ENCODE measurements around the gene INSRR.

Gene INSRR

DNA sequence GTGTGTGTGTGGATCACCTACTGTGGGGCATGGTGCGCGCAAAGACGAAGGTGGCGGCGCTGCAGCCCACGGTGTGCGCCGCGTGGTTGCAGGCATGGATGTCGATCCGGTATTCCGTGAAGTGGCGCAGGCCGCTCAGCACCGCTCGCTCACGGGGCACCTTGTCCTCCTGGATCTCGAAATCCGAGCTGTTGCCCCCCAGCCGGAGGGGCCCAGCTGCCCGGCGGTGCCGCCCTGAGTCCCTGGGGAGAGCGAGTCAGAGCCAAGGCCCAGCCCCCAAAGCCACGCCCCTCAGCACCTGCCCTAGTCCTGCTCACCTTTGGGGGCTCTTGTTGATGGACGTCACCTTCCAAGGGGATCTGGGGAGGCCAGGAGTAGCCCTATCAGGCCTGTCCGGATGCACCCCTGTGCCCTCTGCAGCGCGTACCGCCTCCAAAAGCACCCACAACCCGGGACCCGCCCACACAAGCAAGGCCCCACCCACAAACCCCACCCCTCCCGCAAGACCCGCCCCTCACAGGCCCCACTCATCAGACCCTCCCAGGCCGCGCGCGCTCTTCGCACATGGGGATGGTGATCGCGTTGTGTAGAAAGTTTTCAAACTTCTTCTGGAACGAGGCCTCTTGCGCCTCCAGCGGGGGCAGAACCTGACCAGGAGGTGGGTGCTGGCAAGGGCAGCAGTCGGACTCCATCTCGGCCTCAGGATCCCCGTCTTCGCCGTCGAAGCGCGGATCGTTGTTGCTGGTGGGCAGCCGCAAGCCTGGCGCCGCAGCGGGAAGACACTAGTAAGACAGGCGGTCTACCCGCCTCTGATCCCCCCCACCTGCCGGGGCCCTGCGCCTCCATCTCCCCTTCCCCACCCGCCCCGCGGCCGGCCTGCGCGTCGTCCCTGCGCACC lies 13.6 kb downstream of the INSRR start:
- Histone ChIP-seq H4K20me1 (ENCODE audit: insufficient read depth, low read length) (peaks cover 5% of the 10 kb centered on the region; the same call in 1 of the 2 replicates), H3K9me3 (ENCODE audit: insufficient read depth, low read length, severe bottlenecking) (no peaks in the 10 kb centered on the region), H2AFZ (ENCODE audit: low read depth, low read length) (no peak overlapping the region)

DNA sequence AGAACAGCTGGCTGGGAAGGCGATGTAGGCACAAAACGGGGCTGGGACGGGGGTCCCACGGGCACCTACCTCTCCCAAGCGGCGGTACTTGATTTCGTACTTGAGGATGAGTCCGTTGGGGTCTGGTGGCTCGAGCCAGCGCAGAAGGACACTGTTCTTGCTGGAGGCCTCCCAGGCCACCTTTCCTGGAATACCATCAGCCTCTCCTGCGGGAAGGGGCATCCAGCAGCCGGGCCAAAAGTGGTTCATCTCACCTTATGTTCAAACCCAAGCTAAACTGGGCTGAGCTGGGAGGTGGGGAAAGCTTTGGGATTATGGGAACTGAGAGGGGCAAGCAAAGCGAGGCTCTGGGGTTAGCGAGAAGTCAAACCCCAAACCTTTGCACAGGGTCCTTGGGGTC lies 14.3 kb downstream of the INSRR start:
- Histone ChIP-seq H3K27ac (ENCODE audit: low read length) (no peak overlapping the region), H3K79me2 (ENCODE audit: insufficient read depth, low read length) (no peaks in the 10 kb centered on the region), H2AFZ (ENCODE audit: low read depth, low read length) (no peak overlapping the region), H3K36me3 (ENCODE audit: insufficient read depth, low read length) (no peaks in the 10 kb centered on the region), H3K27me3 (ENCODE audit: insufficient read depth, low read length, poor library complexity) (peaks cover 5% of the 10 kb centered on the region), H4K20me1 (ENCODE audit: insufficient read depth, low read length) (peaks cover 5% of the 10 kb centered on the region; the same call in 1 of the 2 replicates), H3K4me3 (ENCODE audit: low read depth in 1 of 2, low read length in 2 of 2) (no peak overlapping the region), H3K4me1 (ENCODE audit: insufficient read depth, low read length) (no peaks in the 10 kb centered on the region), H3K4me2 (ENCODE audit: insufficient read depth, low read length) (no peak overlapping the region), H3K9ac (ENCODE audit: low read depth, low read length) (no peak overlapping the region), H3K9me3 (ENCODE audit: insufficient read depth, low read length, severe bottlenecking) (no peaks in the 10 kb centered on the region)
- ATAC-seq (ENCODE audit: insufficient read depth, low read depth) (no peak), DNase-seq (no peak)
- no peak for TF ChIP-seq EZH2 (IDR thresholded peaks at IDR 0.05; ENCODE audit: borderline replicate concordance, low read depth, low read length, severe bottlenecking)
- no peak for TF ChIP-seq CTCF (IDR thresholded peaks at IDR 0.05; ENCODE audit: borderline replicate concordance, extremely low read depth, low read length, poor library complexity, severe bottlenecking)

More for the DNA sequence above, 13.6 kb downstream of the INSRR start:
- DNase-seq, result no peak
- ATAC-seq (ENCODE audit: insufficient read depth, low read depth), result no peak
- Histone ChIP-seq H3K27me3 (ENCODE audit: insufficient read depth, low read length, poor library complexity) (peaks cover 5% of the 10 kb centered on the region), H3K4me3 (ENCODE audit: low read depth in 1 of 2, low read length in 2 of 2) (no peak overlapping the region), H3K27ac (ENCODE audit: low read length) (no peak overlapping the region), H3K79me2 (ENCODE audit: insufficient read depth, low read length) (no peaks in the 10 kb centered on the region), H3K4me1 (ENCODE audit: insufficient read depth, low read length) (no peaks in the 10 kb centered on the region), H3K36me3 (ENCODE audit: insufficient read depth, low read length) (no peaks in the 10 kb centered on the region), H3K9ac (ENCODE audit: low read depth, low read length) (no peak overlapping the region), H3K4me2 (ENCODE audit: insufficient read depth, low read length) (no peak overlapping the region)
- TF ChIP-seq CTCF (IDR thresholded peaks at IDR 0.05; ENCODE audit: borderline replicate concordance, extremely low read depth, low read length, poor library complexity, severe bottlenecking) (no peak), EZH2 (IDR thresholded peaks at IDR 0.05; ENCODE audit: borderline replicate concordance, low read depth, low read length, severe bottlenecking) (no peak)

- H3K4me1 ChIP-seq (ENCODE audit: insufficient read depth, low read length), result no peaks in the 10 kb centered on the region
- no peak for DNase-seq
- no peaks in the 10 kb centered on the region for H3K36me3 ChIP-seq (ENCODE audit: insufficient read depth, low read length)
- peaks cover 7% of the 10 kb centered on the region for H4K20me1 ChIP-seq (ENCODE audit: insufficient read depth, low read length)
- peaks cover 5% of the 10 kb centered on the region for H3K27me3 ChIP-seq (ENCODE audit: insufficient read depth, low read length, poor library complexity)
- H3K9me3 ChIP-seq (ENCODE audit: insufficient read depth, low read length, severe bottlenecking), result no peaks in the 10 kb centered on the region
- H3K4me3 ChIP-seq (ENCODE audit: low read depth in 1 of 2, low read length in 2 of 2), result no peak overlapping the region
- TF ChIP-seq CTCF (IDR thresholded peaks at IDR 0.05; ENCODE audit: borderline replicate concordance, extremely low read depth, low read length, poor library complexity, severe bottlenecking) (peak; percentile 20), EZH2 (IDR thresholded peaks at IDR 0.05; ENCODE audit: borderline replicate concordance, low read depth, low read length, severe bottlenecking) (no peak)
- no peak for ATAC-seq (ENCODE audit: insufficient read depth, low read depth)
- H3K27ac ChIP-seq (ENCODE audit: low read length), result no peak overlapping the region
- H2AFZ ChIP-seq (ENCODE audit: low read depth, low read length), result no peak overlapping the region
- H3K79me2 ChIP-seq (ENCODE audit: insufficient read depth, low read length), result no peaks in the 10 kb centered on the region
- H3K4me2 ChIP-seq (ENCODE audit: insufficient read depth, low read length), result no peak overlapping the region
- H3K9ac ChIP-seq (ENCODE audit: low read depth, low read length), result no peak overlapping the region
Observed at GRCh38 chr1:156844102-156844501, 14.8 kb downstream of the INSRR start.

Data from DND-41 (cell line).